ENCODE data around the gene DHDDS. TPM values are rescaled to one million over a fixed set of nuclear protein-coding genes. Genes with fewer than 3 reads are reported as not detected.

The DHDDS gene
- total and polyA plus RNA-seq, 4 donors: 18.0 to 46.4 (median 33.9) TPM

DNA sequence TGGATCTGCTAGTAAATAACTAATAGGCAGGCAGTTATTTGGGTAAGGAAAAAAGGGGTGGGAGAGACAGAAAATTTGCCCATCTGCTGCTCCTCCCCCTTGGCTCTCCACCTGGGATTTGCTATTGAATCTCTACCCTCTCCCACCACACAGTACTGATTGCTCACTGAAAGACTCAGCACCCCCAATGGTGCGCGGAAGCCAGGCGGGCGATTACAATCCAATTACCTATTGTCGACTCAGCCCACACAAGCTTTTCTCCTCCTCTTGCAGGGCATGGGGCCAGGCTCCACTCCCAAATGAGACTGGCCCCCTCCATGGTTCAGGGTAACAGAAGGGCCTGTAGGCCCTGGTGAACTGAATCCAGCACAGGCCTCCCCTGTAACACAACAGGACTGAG is 37.4 kb downstream of the DHDDS start:
- Histone ChIP-seq H3K27ac (ENCODE audit: low read depth in 1 of 2, low read length in 2 of 2) (no peak overlapping the region), H3K36me3 (ENCODE audit: control insufficient read depth in 1 of 2, insufficient read depth in 2 of 2, low read length in 1 of 2) (peaks cover 0 to 11% of the 10 kb centered on the region in 2 donors), H3K9me3 (ENCODE audit: control insufficient read depth, low read length) (no peaks in the 10 kb centered on the region), H3K27me3 (ENCODE audit: control insufficient read depth in 1 of 2, insufficient read depth in 2 of 2, low read length in 1 of 2) (no peaks in the 10 kb centered on the region), H3K4me3 (ENCODE audit: low read length in 2 of 2) (no peak overlapping the region), H3K4me1 (ENCODE audit: control insufficient read depth in 1 of 2, insufficient read depth in 2 of 2, low read length in 2 of 2) (no peaks in the 10 kb centered on the region)
- WGBS, 2 donors: 90 to 94% methylated on average over 5 of the region's 5 CpGs
- no peak for DNase-seq
- intact Hi-C loops (cut with DNase I): no loop called here
- ATAC-seq (ENCODE audit: low FRiP score): no peak

- no peaks in the 10 kb centered on the region for H3K27me3 ChIP-seq (ENCODE audit: control insufficient read depth in 1 of 2, insufficient read depth in 2 of 2, low read length in 1 of 2)
- DNase-seq (no peak), ATAC-seq (ENCODE audit: low FRiP score) (no peak)
- H3K36me3 ChIP-seq (ENCODE audit: control insufficient read depth in 1 of 2, insufficient read depth in 2 of 2, low read length in 1 of 2): peaks cover 0 to 5% of the 10 kb centered on the region in 2 donors
- no peak overlapping the region for H3K27ac ChIP-seq (ENCODE audit: low read depth in 1 of 2, low read length in 2 of 2)
- intact Hi-C loops (cut with DNase I): loop anchor here in 1 of 2 donors (5.0 kb wide), 1 partner anchor 39 kb away; the partner anchor contains the start of gene DHDDS
- no peak overlapping the region for H3K4me3 ChIP-seq (ENCODE audit: low read length in 2 of 2)
- no peaks in the 10 kb centered on the region for H3K4me1 ChIP-seq (ENCODE audit: control insufficient read depth in 1 of 2, insufficient read depth in 2 of 2, low read length in 2 of 2)
- 44 to 45% methylated on average over 14 of the region's 14 CpGs for WGBS, 2 donors
- H3K9me3 ChIP-seq (ENCODE audit: control insufficient read depth, low read length): no peaks in the 10 kb centered on the region
These were observed 38.9 kb downstream of the DHDDS start for GRCh38 chr1:26470878-26471497.

- Histone ChIP-seq H3K4me3 (ENCODE audit: low read length in 2 of 2) (peak overlapping the region; percentile 69 to 94), H3K36me3 (ENCODE audit: control insufficient read depth in 1 of 2, insufficient read depth in 2 of 2, low read length in 1 of 2) (peaks cover 0 to 5% of the 10 kb centered on the region in 2 donors), H3K27me3 (ENCODE audit: control insufficient read depth in 1 of 2, insufficient read depth in 2 of 2, low read length in 1 of 2) (no peaks in the 10 kb centered on the region), H3K27ac (ENCODE audit: low read depth in 1 of 2, low read length in 2 of 2) (no peak overlapping the region), H3K4me1 (ENCODE audit: control insufficient read depth in 1 of 2, insufficient read depth in 2 of 2, low read length in 2 of 2) (no peaks in the 10 kb centered on the region), H3K9me3 (ENCODE audit: control insufficient read depth, low read length) (no peaks in the 10 kb centered on the region)
- DNase-seq (peak; percentile 88 to 89), ATAC-seq (ENCODE audit: low FRiP score) (peak; percentile 66)
- intact Hi-C loops (cut with DNase I): loop anchor here in 1 of 2 donors (5.0 kb wide), 1 partner anchor 39 kb away; the partner anchor contains the start of gene DHDDS
- 0 to 1% methylated on average over 46 to 52 of the region's 52 CpGs for WGBS, 2 donors
These were observed 39.6 kb downstream of the DHDDS start for GRCh38 chr1:26471498-26472319.

- Histone ChIP-seq H3K36me3 (ENCODE audit: control insufficient read depth in 1 of 2, insufficient read depth in 2 of 2, low read length in 1 of 2) (peaks cover 0 to under 1% of the 10 kb centered on the region in 2 donors), H3K4me3 (ENCODE audit: low read length in 2 of 2) (peak within 1 kb of the TSS; percentile 69 to 94)
- intact Hi-C loops (cut with DNase I): loop anchor here in 1 of 2 donors (5.0 kb wide), 1 partner anchor 40 kb away; the partner anchor contains the start of gene DHDDS
These were observed 40.3 kb downstream of the DHDDS start, which contains the start of gene HMGN2 for GRCh38 chr1:26472320-26472900. TSS of gene HMGN2 (plus strand) at chr1:26472440. CDS start at chr1:26472613, 173 bp downstream.

DNA sequence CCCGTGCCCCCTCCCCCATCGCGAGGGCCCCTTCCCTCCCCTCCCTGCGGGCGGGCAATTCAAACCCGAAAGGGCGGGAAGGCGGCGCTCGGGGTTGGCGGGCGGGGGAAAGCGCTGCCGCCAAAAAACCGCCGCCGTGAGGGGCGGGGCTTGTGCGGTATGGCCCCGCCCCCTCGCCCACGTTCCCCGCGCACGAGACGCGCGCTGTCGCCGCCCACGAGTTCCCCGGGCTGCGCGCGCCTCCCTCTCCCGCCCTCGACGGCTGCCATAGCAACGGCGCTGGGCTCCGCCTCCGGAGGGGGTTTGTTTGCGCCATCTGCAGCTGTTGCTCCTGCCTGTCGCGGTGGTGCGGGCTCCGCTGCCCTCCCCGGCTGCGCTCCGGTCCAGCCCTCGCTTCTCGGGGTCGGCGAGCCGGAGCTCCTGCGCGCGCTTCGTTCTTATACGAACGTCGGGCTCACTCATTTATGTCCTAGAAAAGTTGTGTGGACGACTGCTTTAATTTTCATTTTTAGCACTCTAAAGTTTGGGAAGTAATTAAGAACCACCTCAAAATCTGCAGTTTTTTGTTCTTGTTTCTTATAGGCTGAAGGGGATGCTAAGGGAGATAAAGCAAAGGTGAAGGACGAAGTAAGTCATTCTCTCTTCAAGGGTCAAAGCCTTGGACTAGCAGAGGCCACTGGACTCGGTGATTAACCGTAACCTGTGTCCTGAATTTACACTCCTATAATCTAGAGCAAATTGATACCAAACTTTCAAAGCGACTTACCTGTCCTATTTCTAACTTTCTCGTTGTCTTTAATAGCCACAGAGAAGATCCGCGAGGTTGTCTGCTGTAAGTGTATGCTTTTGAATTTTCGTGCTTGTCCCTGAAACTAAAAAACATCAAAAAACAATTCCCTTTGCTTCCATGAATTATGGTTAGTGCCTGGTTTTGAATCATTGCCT is 41.1 kb downstream of the DHDDS start:
- peak overlapping the region; percentile 69 to 94 for H3K4me3 ChIP-seq (ENCODE audit: low read length in 2 of 2)
- DNase-seq (peak; percentile 98 to 99), ATAC-seq (ENCODE audit: low FRiP score) (peak; percentile 96)
- WGBS, 2 donors: 4 to 5% methylated on average over 48 to 71 of the region's 71 CpGs
- H3K9me3 ChIP-seq (ENCODE audit: control insufficient read depth, low read length): no peaks in the 10 kb centered on the region
- H3K27ac ChIP-seq (ENCODE audit: low read depth in 1 of 2, low read length in 2 of 2): peak overlapping the region in 1 of 2 donors; percentile 77
- no peaks in the 10 kb centered on the region for H3K4me1 ChIP-seq (ENCODE audit: control insufficient read depth in 1 of 2, insufficient read depth in 2 of 2, low read length in 2 of 2)
- intact Hi-C loops (cut with DNase I): loop anchor here in 1 of 2 donors (1.0 to 5.0 kb wide), 2 partner anchors 27 to 41 kb away; partner anchors contain the start of gene DHDDS
- H3K27me3 ChIP-seq (ENCODE audit: control insufficient read depth in 1 of 2, insufficient read depth in 2 of 2, low read length in 1 of 2): no peaks in the 10 kb centered on the region
- no peaks in the 10 kb centered on the region for H3K36me3 ChIP-seq (ENCODE audit: control insufficient read depth in 1 of 2, insufficient read depth in 2 of 2, low read length in 1 of 2)

More at GRCh38 chr1:26472320-26472900, 40.3 kb downstream of the DHDDS start, which contains the start of gene HMGN2:
- WGBS, 2 donors: 0% methylated on average over 48 to 69 of the region's 69 CpGs
- Histone ChIP-seq H3K27ac (ENCODE audit: low read depth in 1 of 2, low read length in 2 of 2) (peak within 1 kb of the TSS; percentile 77 to 94), H3K4me1 (ENCODE audit: control insufficient read depth in 1 of 2, insufficient read depth in 2 of 2, low read length in 2 of 2) (no peaks in the 10 kb centered on the region), H3K27me3 (ENCODE audit: control insufficient read depth in 1 of 2, insufficient read depth in 2 of 2, low read length in 1 of 2) (no peaks in the 10 kb centered on the region), H3K9me3 (ENCODE audit: control insufficient read depth, low read length) (no peaks in the 10 kb centered on the region)
- DNase-seq (peak; percentile 95), ATAC-seq (ENCODE audit: low FRiP score) (peak; percentile 90)

GRCh38 chr1:26474818-26475217 is 42.7 kb downstream of the DHDDS start:
- no peaks in the 10 kb centered on the region for H3K9me3 ChIP-seq (ENCODE audit: control insufficient read depth, low read length)
- no peak for ATAC-seq (ENCODE audit: low FRiP score)
- H3K4me3 ChIP-seq (ENCODE audit: low read length in 2 of 2): no peak overlapping the region
- no peak for DNase-seq
- no peak overlapping the region for H3K27ac ChIP-seq (ENCODE audit: low read depth in 1 of 2, low read length in 2 of 2)
- intact Hi-C loops (cut with DNase I): loop anchor here in 1 of 2 donors (5.0 kb wide), 1 partner anchor 43 kb away; the partner anchor contains the start of gene DHDDS
- WGBS, 2 donors: 88 to 92% methylated on average over 1 of the region's 1 CpG
- H3K36me3 ChIP-seq (ENCODE audit: control insufficient read depth in 1 of 2, insufficient read depth in 2 of 2, low read length in 1 of 2): no peaks in the 10 kb centered on the region
- H3K27me3 ChIP-seq (ENCODE audit: control insufficient read depth in 1 of 2, insufficient read depth in 2 of 2, low read length in 1 of 2): no peaks in the 10 kb centered on the region
- no peaks in the 10 kb centered on the region for H3K4me1 ChIP-seq (ENCODE audit: control insufficient read depth in 1 of 2, insufficient read depth in 2 of 2, low read length in 2 of 2)

- DNase-seq (no peak), ATAC-seq (ENCODE audit: low FRiP score) (no peak)
- H3K27me3 ChIP-seq (ENCODE audit: control insufficient read depth in 1 of 2, insufficient read depth in 2 of 2, low read length in 1 of 2): no peaks in the 10 kb centered on the region
- H3K36me3 ChIP-seq (ENCODE audit: control insufficient read depth in 1 of 2, insufficient read depth in 2 of 2, low read length in 1 of 2): no peaks in the 10 kb centered on the region
- intact Hi-C loops (cut with DNase I): no loop called here
- no peak overlapping the region for H3K27ac ChIP-seq (ENCODE audit: low read depth in 1 of 2, low read length in 2 of 2)
- 67 to 70% methylated on average over 3 of the region's 3 CpGs for WGBS, 2 donors
- H3K4me1 ChIP-seq (ENCODE audit: control insufficient read depth in 1 of 2, insufficient read depth in 2 of 2, low read length in 2 of 2): no peaks in the 10 kb centered on the region
- no peaks in the 10 kb centered on the region for H3K9me3 ChIP-seq (ENCODE audit: control insufficient read depth, low read length)
- no peak overlapping the region for H3K4me3 ChIP-seq (ENCODE audit: low read length in 2 of 2)
These were observed 43.9 kb downstream of the DHDDS start for GRCh38 chr1:26475989-26476388.
